Nephron progenitor cell (in vitro differentiated cells): ENCODE results near the gene NTHL1.

Experiments
- DNase-seq: peaks from one replicate; pipeline ENCODE4 v3.0.0; 2021
- H3K27ac Mint-ChIP-seq: 2 replicates; pipeline ENCODE4 v1.8.0; 2021; ENCODE audit warnings: mild to moderate bottlenecking, moderate library complexity, mixed read lengths
- H3K27me3 Mint-ChIP-seq: 2 replicates; pipeline ENCODE4 v1.8.0; 2021; ENCODE audit warnings: mild to moderate bottlenecking, low read depth, mixed read lengths; ENCODE audit not compliant: poor library complexity
- H3K36me3 Mint-ChIP-seq: 2 replicates; pipeline ENCODE4 v1.8.0; 2021; ENCODE audit warnings: low read depth, mixed read lengths
- H3K4me1 Mint-ChIP-seq: 2 replicates; pipeline ENCODE4 v1.8.0; 2021; ENCODE audit warnings: mixed read lengths
- H3K4me3 Mint-ChIP-seq: 2 replicates; pipeline ENCODE4 v1.8.0; 2021; ENCODE audit warnings: mild to moderate bottlenecking, moderate library complexity, mixed read lengths
- H3K9me3 Mint-ChIP-seq: 2 replicates; pipeline ENCODE4 v1.8.0; 2021; ENCODE audit warnings: mild to moderate bottlenecking, moderate library complexity, mixed read lengths
- TF ChIP-seq, protein P1 (sequence below): fragments of 200-600 bp; sonication (generic); IDR thresholded peaks from 2 replicates; pipeline ENCODE4 v1.5.0; 2021; ENCODE audit warnings: antibody characterized with exemption

Gene NTHL1

DNA sequence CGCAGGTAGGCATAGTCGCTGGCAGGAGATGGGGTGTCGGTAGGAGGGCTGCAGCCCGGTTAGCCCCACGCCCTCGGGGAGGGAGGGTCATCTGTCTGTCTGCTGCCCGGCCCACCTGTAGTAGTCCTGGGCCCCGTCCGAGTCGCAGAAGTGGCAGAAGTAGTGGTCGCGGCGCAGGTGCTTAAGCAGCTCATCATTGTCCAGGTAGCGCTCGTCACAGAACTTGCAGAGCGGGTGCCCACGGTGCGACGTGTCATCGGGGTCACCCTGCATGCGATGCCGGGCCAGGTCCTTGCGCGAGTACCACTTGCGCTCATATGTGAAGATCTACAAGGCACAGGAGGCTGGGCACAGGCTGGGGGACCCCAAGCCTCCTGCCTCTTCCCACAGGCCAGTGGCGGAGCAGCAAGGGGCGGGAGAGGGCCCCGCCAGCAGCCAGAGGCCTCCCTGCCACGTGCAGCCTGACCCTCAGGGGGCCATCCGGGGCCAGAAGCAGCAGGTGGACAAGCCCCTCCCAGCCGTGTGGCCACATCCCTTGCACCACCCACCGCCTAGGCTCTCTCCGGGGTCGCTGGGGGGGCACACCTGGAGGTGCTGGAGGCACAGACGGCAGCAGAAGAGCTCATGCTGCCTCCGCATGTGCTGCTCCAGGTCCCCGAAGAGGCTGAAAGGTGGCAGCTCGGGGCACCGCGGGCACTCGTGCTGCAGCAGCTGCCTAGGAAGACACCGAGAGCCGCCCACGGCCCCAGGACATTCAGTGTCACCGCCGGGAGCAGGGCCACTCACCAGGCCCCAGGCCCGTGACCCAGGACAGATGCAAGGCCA is 45.0 kb downstream of the NTHL1 start:
- Mint-ChIP-seq H3K27me3 (no peaks in the 10 kb centered on the region), H3K4me1 (peaks cover 31% of the 10 kb centered on the region), H3K4me3 (no peak overlapping the region), H3K27ac (no peak overlapping the region), H3K9me3 (no peaks in the 10 kb centered on the region), H3K36me3 (peaks cover 16% of the 10 kb centered on the region)
- DNase-seq, result no peak
- TF ChIP-seq, protein P1, sequence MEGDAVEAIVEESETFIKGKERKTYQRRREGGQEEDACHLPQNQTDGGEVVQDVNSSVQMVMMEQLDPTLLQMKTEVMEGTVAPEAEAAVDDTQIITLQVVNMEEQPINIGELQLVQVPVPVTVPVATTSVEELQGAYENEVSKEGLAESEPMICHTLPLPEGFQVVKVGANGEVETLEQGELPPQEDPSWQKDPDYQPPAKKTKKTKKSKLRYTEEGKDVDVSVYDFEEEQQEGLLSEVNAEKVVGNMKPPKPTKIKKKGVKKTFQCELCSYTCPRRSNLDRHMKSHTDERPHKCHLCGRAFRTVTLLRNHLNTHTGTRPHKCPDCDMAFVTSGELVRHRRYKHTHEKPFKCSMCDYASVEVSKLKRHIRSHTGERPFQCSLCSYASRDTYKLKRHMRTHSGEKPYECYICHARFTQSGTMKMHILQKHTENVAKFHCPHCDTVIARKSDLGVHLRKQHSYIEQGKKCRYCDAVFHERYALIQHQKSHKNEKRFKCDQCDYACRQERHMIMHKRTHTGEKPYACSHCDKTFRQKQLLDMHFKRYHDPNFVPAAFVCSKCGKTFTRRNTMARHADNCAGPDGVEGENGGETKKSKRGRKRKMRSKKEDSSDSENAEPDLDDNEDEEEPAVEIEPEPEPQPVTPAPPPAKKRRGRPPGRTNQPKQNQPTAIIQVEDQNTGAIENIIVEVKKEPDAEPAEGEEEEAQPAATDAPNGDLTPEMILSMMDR, result no peak

DNA sequence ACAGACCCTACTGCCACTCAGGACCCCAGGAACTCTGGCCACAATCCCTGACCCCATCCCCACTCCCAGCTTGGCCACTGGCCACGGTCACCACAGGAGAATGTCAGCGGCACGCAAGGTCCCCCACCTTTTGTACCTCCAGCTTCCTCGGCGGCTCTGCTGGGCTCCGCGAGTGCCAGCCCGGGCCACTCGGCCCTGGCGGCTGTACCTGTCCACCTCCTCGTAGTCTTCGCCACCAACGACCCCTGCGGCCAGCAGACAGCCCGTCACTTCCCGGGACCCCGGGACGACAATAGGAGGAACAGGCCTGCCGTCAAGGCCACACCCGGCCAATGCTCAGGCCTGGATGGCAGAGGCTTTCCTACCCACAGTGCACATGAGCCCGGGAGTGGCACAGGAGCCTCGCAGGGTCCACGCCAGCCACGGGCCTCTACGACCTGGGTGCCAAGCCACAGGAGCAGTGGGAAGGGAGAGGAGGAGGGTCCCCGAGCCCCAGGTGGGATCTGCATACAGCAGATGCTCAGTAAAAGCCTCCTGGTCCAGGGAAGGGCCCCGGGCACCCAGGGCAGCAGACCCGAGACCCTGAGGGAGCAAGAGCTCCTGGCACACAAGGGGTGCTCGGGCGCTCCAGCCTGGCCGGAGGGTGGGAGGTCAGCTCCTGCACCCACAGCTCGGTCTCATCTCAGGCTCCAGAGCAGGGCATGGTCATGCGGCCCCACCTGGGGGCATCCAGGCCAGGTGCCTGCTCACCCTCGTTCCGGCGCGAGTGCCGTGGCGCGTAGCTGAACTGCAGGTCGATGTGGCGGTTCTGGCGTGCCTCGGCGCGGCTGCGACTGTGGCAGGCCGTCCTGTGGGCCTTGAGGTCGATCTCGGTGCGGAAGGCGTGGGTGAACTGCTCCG is 45.9 kb downstream of the NTHL1 start:
- Mint-ChIP-seq H3K27ac (no peak overlapping the region), H3K9me3 (no peaks in the 10 kb centered on the region), H3K27me3 (no peaks in the 10 kb centered on the region), H3K4me3 (no peak overlapping the region), H3K36me3 (peaks cover 21% of the 10 kb centered on the region), H3K4me1 (peaks cover 24% of the 10 kb centered on the region)
- TF ChIP-seq, protein P1, result no peak
- no peak for DNase-seq

DNA sequence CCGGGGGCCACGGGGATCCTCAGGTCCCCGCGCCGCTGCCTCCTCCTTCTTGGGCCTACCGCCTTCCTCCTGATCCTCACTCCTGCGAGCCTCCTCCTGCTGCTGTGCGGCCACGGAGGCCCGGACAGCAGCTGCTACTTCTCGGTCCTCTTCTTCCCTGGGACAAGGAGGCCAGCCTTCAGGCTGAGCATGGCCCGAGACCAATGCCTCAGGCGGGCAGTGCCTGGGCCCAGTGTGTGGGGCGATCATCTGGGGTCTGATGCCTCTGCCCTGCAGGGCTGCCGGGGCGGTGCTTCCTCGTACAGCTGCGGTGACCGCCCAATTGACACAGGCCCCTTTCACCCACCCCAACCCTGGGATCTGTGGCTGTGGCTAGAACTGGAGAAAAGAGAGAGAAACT is 46.6 kb downstream of the NTHL1 start:
- Mint-ChIP-seq H3K27me3 (no peaks in the 10 kb centered on the region), H3K9me3 (no peaks in the 10 kb centered on the region), H3K4me1 (peaks cover 17% of the 10 kb centered on the region), H3K36me3 (peaks cover 21% of the 10 kb centered on the region), H3K27ac (no peak overlapping the region), H3K4me3 (no peak overlapping the region)
- TF ChIP-seq, protein P1, result no peak
- no peak for DNase-seq

DNA sequence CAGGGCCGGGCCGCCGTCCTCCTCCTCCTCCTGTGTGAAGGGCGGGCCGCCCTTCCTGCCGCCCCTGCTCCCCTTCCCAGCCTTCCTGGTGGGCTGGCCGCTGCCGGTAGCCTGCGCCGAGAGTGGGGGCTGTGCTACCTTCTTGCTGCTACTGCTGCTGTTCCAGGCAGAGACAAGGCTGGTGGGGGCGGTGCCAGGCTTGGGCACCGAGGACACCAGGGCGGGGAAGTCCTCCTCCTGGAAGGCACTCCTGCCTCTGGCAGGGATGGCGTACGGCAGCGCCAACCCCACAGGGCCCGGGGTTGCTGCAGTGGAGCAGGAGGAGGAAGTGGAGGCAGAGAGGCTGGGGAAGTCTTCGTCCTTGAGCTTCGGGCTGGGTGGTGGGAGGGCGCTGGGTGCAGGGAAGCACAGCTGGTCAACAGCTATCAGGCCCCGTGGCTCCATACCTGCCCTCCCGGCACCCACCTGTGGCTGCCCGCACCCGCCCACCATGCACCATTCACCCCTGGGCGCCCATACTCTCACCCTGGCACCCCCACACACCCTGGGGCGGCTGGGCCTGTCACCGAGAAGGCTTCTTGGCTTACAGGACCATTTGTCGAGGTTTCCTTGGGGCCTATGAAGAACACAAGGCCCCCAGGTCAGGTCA is 47.6 kb downstream of the NTHL1 start:
- Mint-ChIP-seq H3K9me3 (no peaks in the 10 kb centered on the region), H3K4me1 (peaks cover 9% of the 10 kb centered on the region), H3K27ac (no peak overlapping the region), H3K27me3 (no peaks in the 10 kb centered on the region), H3K4me3 (no peak overlapping the region), H3K36me3 (peaks cover 28% of the 10 kb centered on the region)
- DNase-seq, result no peak
- TF ChIP-seq, protein P1, result no peak

DNA sequence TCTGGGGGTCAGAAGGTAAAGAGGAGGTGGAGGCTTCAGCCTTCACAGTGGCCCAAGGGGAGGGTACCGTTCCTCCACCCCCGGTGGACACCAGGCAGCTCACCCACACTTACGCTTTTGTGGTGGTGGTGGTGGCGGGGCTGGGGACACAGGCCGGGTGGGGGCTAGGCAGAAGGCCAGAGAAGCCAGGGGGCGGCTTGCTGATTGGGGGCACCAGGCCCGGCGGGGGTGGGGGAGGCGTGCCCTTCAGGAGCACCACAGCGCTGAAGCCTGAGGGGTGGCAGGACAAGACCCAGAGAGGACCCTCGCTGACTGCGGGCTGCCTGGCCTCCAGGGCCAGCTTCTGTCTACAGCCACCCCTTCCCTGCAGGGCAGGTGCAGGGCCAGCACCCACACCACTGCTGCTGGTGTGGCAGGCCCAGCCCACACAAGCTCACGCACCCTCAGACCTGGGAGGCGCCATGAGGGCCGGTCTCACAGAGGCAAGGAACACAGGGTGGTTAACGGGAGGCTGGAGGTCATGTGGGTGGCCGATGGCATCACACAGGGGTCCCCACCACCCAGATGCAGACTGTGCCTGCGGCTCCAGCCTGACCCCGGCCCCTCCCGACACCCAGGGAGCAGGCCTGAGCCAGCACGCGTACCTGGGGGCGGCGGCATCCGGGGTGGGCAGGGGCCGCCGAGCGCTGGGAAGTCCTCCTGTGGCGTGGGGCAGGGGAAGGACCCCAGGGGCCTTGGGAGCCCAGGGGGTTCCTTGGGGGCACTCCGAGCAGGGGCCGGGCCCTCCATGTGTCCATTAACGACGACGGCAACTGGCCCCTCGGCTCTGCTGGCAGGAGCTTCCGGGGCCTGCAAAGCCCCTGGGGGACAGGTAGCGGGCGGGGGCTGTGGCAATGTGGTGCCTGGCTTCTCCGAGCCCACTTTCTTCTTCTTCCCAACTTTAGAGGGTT is 48.5 kb downstream of the NTHL1 start:
- Mint-ChIP-seq H3K9me3 (no peaks in the 10 kb centered on the region), H3K27ac (no peak overlapping the region), H3K4me1 (peaks cover under 1% of the 10 kb centered on the region), H3K36me3 (peaks cover 28% of the 10 kb centered on the region), H3K4me3 (no peak overlapping the region), H3K27me3 (peaks cover 1% of the 10 kb centered on the region)
- no peak for DNase-seq
- TF ChIP-seq, protein P1, result no peak
